Measurements from ENCODE around the gene TUBA4A. TPM values are rescaled to one million over a fixed set of nuclear protein-coding genes. Genes with fewer than 3 reads are reported as not detected.
A peak's percentile ranks its signal among the peaks of the same experiment; 100 is the strongest.

Gene TUBA4A
- total RNA-seq, 4 donors from 2014 or later, result 39.2 to 101 (median 70.8) TPM

GRCh38 chr2:219298759-219299371, 45.1 kb upstream of the TUBA4A start:
- intact Hi-C loops (cut with DNase I; ENCODE audit: low total_unique reads), result loop anchor here (10.0 kb wide), 1 partner anchor 74 kb away; the partner anchor contains the start of genes ANKZF1 and ATG9A
- no peaks in the 10 kb centered on the region for H3K9me3 ChIP-seq
- peaks cover 43% of the 10 kb centered on the region for H3K27me3 ChIP-seq
- no peak for TF ChIP-seq POLR2AphosphoS5 (IDR thresholded peaks at IDR 0.05)
- peak; percentile 96 to 100 (median 100) for TF ChIP-seq CTCF (IDR thresholded peaks at IDR 0.05)
- no peak overlapping the region for H3K4me3 ChIP-seq
- 29% methylated on average over 12 of the region's 15 CpGs; no CpG with 5 or more reads in 1 of the 2 donors for WGBS, 2 donors (ENCODE audit: low coverage in 1 of 2)
- peaks cover 3 to 19% (median 12%) of the 10 kb centered on the region in 4 donors for H3K4me1 ChIP-seq
- DNase-seq, result peak; percentile 93
- no peak overlapping the region for H3K27ac ChIP-seq
- in situ Hi-C loops (cut with MboI; ENCODE audit: low pct_ligation_motif_present in 1 of 4, low pct_unique_long_range_greater_than_20kb in 1 of 4, low sequenced_read_pairs in 3 of 4), result loop anchor here (10.0 to 25.0 kb wide), 3 partner anchors 124 to 244 kb away; partner anchors contain the start of genes SLC23A3 (in 3 of the 4), CNPPD1 (in 2 of the 4), RETREG2 (in 2 of the 4) and NHEJ1 (in 1 of the 4)
- H3K36me3 ChIP-seq, result no peaks in the 10 kb centered on the region

GRCh38 chr2:219297766-219298456, 44.2 kb upstream of the TUBA4A start:
- Histone ChIP-seq H3K27me3 (peaks cover 36% of the 10 kb centered on the region), H3K9me3 (no peaks in the 10 kb centered on the region), H3K27ac (no peak overlapping the region), H3K4me1 (peaks cover 3 to 20% (median 12%) of the 10 kb centered on the region in 4 donors), H3K4me3 (no peak overlapping the region), H3K36me3 (no peaks in the 10 kb centered on the region)
- TF ChIP-seq POLR2AphosphoS5 (IDR thresholded peaks at IDR 0.05) (no peak), POLR2A (IDR thresholded peaks at IDR 0.05) (no peak), EP300 (IDR thresholded peaks at IDR 0.05; ENCODE audit: low read depth) (no peak), CTCF (IDR thresholded peaks at IDR 0.05) (no peak)
- 59 to 81% methylated on average over 4 to 14 of the region's 14 CpGs for WGBS, 2 donors (ENCODE audit: low coverage in 1 of 2)
- DNase-seq, result no peak
- in situ Hi-C loops (cut with MboI; ENCODE audit: low pct_ligation_motif_present in 1 of 4, low pct_unique_long_range_greater_than_20kb in 1 of 4, low sequenced_read_pairs in 3 of 4), result loop anchor here (10.0 to 25.0 kb wide), 3 partner anchors 123 to 243 kb away; partner anchors contain the start of genes SLC23A3 (in 3 of the 4), CNPPD1 (in 2 of the 4), RETREG2 (in 2 of the 4) and NHEJ1 (in 1 of the 4)
- intact Hi-C loops (cut with DNase I; ENCODE audit: low total_unique reads), result loop anchor here (10.0 kb wide), 1 partner anchor 73 kb away; the partner anchor contains the start of genes ANKZF1 and ATG9A

GRCh38 chr2:219296631-219297391, 43.1 kb upstream of the TUBA4A start:
- 78 to 92% methylated on average over 5 to 13 of the region's 25 CpGs for WGBS, 2 donors (ENCODE audit: low coverage in 1 of 2)
- no peak for DNase-seq

More at GRCh38 chr2:219296631-219297391, 43.1 kb upstream of the TUBA4A start:
- Histone ChIP-seq H3K9me3 (no peaks in the 10 kb centered on the region), H3K4me3 (no peak overlapping the region), H3K27ac (no peak overlapping the region), H3K4me1 (peaks cover 3 to 20% (median 12%) of the 10 kb centered on the region in 4 donors), H3K27me3 (peaks cover 26% of the 10 kb centered on the region), H3K36me3 (no peaks in the 10 kb centered on the region)
- TF ChIP-seq EP300 (IDR thresholded peaks at IDR 0.05; ENCODE audit: low read depth), result no peak
- no peak for TF ChIP-seq POLR2AphosphoS5 (IDR thresholded peaks at IDR 0.05)
- no peak for TF ChIP-seq CTCF (IDR thresholded peaks at IDR 0.05)
- TF ChIP-seq POLR2A (IDR thresholded peaks at IDR 0.05), result no peak
- in situ Hi-C loops (cut with MboI; ENCODE audit: low pct_ligation_motif_present in 1 of 4, low pct_unique_long_range_greater_than_20kb in 1 of 4, low sequenced_read_pairs in 3 of 4) (loop anchor here (10.0 to 25.0 kb wide), 3 partner anchors 122 to 242 kb away; partner anchors contain the start of genes SLC23A3 (in 3 of the 4), CNPPD1 (in 2 of the 4), RETREG2 (in 2 of the 4) and NHEJ1 (in 1 of the 4)), intact Hi-C loops (cut with DNase I; ENCODE audit: low total_unique reads) (loop anchor here (10.0 kb wide), 1 partner anchor 72 kb away; the partner anchor contains the start of genes ANKZF1 and ATG9A)
